CD4-positive, alpha-beta T cell treated with Interleukin-17A for 4 hours (primary cell): ENCODE measurements around the gene COX6A1.
A peak's percentile ranks its signal among the peaks of the same experiment; 100 is the strongest.
"Not testable (repeated sequence)": the region's sequence is repeated elsewhere in the genome, so short reads cannot be mapped to it uniquely, and the experiment has no call there.

Experiments
- DNase-seq: peaks from one replicate; pipeline ENCODE4 v3.0.0-alpha.2; 2020; ENCODE audit warnings: mixed read lengths

The COX6A1 gene

GRCh38 chr12:120428597-120429229 is 9.2 kb upstream of the COX6A1 start:
- DNase-seq: no peak

- DNase-seq: no peak
These were observed 8.5 kb upstream of the COX6A1 start for GRCh38 chr12:120429368-120429767.

- DNase-seq: no peak
These were observed 5.0 kb upstream of the COX6A1 start for GRCh38 chr12:120432772-120433525.

- no peak for DNase-seq
These were observed 734 bp downstream of the COX6A1 start for GRCh38 chr12:120438495-120439198.

GRCh38 chr12:120439646-120440247 is 1.8 kb downstream of the COX6A1 start:
- DNase-seq: peak; percentile 85

GRCh38 chr12:120444676-120445075 is 6.8 kb downstream of the COX6A1 start:
- DNase-seq: no peak

- DNase-seq: peak; percentile 86
These were observed 8.3 kb downstream of the COX6A1 start, which contains the start of the genes GATC and TRIAP1 for GRCh38 chr12:120445911-120446843. Gene GATC, plus strand, starts transcription at chr12:120446444. Its CDS starts 37 bp downstream, at chr12:120446481. Gene TRIAP1, minus strand, starts transcription at chr12:120446384. Its CDS starts 12 bp downstream, at chr12:120446372.

GRCh38 chr12:120446844-120447178 is 8.9 kb downstream of the COX6A1 start:
- DNase-seq: not testable (repeated sequence)

GRCh38 chr12:120447992-120448391 is 10.1 kb downstream of the COX6A1 start:
- no peak for DNase-seq

- DNase-seq: not testable (repeated sequence)
These were observed 14.6 kb downstream of the COX6A1 start for GRCh38 chr12:120452524-120452923.

- no peak for DNase-seq
These were observed 15.3 kb downstream of the COX6A1 start for GRCh38 chr12:120453060-120453750.

- peak; percentile 24 for DNase-seq
These were observed 16.1 kb downstream of the COX6A1 start for GRCh38 chr12:120453977-120454376.

GRCh38 chr12:120455302-120455701 is 17.4 kb downstream of the COX6A1 start:
- no peak for DNase-seq

- DNase-seq: no peak
These were observed 19.2 kb downstream of the COX6A1 start for GRCh38 chr12:120457133-120457532.

- no peak for DNase-seq
These were observed 22.2 kb downstream of the COX6A1 start for GRCh38 chr12:120460157-120460556.

GRCh38 chr12:120462099-120462640 is 24.3 kb downstream of the COX6A1 start:
- DNase-seq: no peak

- no peak for DNase-seq
These were observed 25.8 kb downstream of the COX6A1 start for GRCh38 chr12:120463712-120464111.

- no peak for DNase-seq
These were observed 27.8 kb downstream of the COX6A1 start for GRCh38 chr12:120465756-120466155.

GRCh38 chr12:120466560-120467315 is 28.8 kb downstream of the COX6A1 start:
- peak; percentile 58 for DNase-seq

- no peak for DNase-seq
These were observed 29.5 kb downstream of the COX6A1 start for GRCh38 chr12:120467439-120467838.
